Measurements from ENCODE around the gene GOPC.

DNA sequence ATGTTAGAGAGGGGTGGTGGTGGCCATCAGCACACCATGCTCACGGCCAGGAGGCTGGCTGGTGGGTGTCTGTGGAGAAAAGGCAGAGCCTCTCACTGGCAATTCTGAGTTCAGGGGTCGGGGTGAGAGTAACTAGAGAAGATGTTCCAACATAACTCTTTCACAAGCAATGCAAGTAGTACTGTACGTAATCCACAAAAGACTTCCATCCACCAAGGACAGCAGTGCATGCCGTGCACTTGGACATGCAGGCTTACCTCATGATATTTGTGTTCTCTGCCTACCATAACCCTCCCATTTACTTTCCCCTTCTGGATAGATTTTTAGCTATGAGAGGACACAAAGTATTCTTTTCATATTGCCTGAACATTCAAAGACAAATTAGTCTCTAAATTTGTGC is 68.5 kb downstream of the GOPC start:
- TF ChIP-seq CTCF (IDR thresholded peaks at IDR 0.05) (no peak), POLR2A (IDR thresholded peaks at IDR 0.05) (no peak)
